Activated T-helper 17 cell treated with anti-CD3 and anti-CD28 coated beads, Interleukin-2, amount 50 U/mL, for 72 hours (primary cell): ENCODE measurements around the gene WDFY3. TPM values are rescaled to one million over a fixed set of nuclear protein-coding genes. Genes with fewer than 3 reads are reported as not detected.

Source experiments
- ATAC-seq: fragments of 150-1000 bp; cut with Tn5 transposase; replicated peaks from 2 replicates; pipeline ENCODE4 v1.10.0; 2021; ENCODE audit warnings: mild to moderate bottlenecking, moderate library complexity
- H3K27ac Mint-ChIP-seq: one replicate; pipeline ENCODE4 v1.8.0; 2022; ENCODE audit warnings: mixed read lengths
- H3K27me3 Mint-ChIP-seq: one replicate; pipeline ENCODE4 v1.8.0; 2022; ENCODE audit warnings: mixed read lengths
- H3K36me3 Mint-ChIP-seq: one replicate; pipeline ENCODE4 v1.8.0; 2022; ENCODE audit warnings: low read depth, mild to moderate bottlenecking, mixed read lengths
- H3K4me1 Mint-ChIP-seq: one replicate; pipeline ENCODE4 v1.8.0; 2022; ENCODE audit warnings: mixed read lengths
- H3K4me3 Mint-ChIP-seq: one replicate; pipeline ENCODE4 v1.8.0; 2022; ENCODE audit warnings: mild to moderate bottlenecking, mixed read lengths
- H3K9me3 Mint-ChIP-seq: one replicate; pipeline ENCODE4 v1.8.0; 2022; ENCODE audit warnings: mixed read lengths
- total RNA-seq, 2 donors: library from RNA; stranded (reverse); gene quantifications; one replicate each; pipeline ENCODE4 v1.2.3, GENCODE V29; 2022

Gene WDFY3, protein sequence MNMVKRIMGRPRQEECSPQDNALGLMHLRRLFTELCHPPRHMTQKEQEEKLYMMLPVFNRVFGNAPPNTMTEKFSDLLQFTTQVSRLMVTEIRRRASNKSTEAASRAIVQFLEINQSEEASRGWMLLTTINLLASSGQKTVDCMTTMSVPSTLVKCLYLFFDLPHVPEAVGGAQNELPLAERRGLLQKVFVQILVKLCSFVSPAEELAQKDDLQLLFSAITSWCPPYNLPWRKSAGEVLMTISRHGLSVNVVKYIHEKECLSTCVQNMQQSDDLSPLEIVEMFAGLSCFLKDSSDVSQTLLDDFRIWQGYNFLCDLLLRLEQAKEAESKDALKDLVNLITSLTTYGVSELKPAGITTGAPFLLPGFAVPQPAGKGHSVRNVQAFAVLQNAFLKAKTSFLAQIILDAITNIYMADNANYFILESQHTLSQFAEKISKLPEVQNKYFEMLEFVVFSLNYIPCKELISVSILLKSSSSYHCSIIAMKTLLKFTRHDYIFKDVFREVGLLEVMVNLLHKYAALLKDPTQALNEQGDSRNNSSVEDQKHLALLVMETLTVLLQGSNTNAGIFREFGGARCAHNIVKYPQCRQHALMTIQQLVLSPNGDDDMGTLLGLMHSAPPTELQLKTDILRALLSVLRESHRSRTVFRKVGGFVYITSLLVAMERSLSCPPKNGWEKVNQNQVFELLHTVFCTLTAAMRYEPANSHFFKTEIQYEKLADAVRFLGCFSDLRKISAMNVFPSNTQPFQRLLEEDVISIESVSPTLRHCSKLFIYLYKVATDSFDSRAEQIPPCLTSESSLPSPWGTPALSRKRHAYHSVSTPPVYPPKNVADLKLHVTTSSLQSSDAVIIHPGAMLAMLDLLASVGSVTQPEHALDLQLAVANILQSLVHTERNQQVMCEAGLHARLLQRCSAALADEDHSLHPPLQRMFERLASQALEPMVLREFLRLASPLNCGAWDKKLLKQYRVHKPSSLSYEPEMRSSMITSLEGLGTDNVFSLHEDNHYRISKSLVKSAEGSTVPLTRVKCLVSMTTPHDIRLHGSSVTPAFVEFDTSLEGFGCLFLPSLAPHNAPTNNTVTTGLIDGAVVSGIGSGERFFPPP (N-terminal part only)
- total RNA-seq = 1 to 10 TPM; 2.1 to 2.3 TPM

GRCh38 chr4:84966382-84967242 lies at the start of gene WDFY3:
Gene WDFY3, minus strand, starts transcription at chr4:84966690. Its CDS starts 106,099 bp downstream, at chr4:84860591.
- peak; percentile 82 for ATAC-seq
- Mint-ChIP-seq H3K27ac (peak within 1 kb of the TSS; percentile 46), H3K36me3 (no peaks in the 10 kb centered on the region), H3K4me1 (peaks cover 6% of the 10 kb centered on the region), H3K4me3 (peak within 1 kb of the TSS; percentile 85), H3K27me3 (peaks cover 27% of the 10 kb centered on the region), H3K9me3 (no peaks in the 10 kb centered on the region)

DNA sequence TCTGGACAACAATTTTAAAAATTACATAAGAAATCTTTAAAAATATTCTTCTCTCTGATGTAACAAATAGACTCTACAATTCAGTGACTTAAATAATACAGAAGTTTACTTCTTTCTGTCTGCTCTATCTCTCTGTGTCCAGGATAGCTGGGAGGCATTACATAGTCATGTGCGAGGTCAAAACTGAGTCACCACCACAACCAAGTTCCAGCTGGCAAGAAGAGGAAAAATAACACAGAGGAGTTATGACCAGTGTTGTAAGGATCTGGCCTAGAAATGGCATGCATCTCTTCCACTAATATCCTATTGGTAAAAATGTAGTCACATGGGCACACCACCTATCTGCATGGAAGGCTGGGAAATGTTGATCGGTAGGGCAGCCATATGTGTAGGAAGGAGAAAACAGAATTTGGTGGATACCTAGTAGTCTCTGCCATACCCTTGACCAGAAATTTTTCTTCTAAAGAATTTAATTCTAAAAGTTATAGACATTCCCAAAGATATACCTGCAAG lies 39.4 kb upstream of the WDFY3 start:
- ATAC-seq = no peak
- Mint-ChIP-seq H3K27ac (no peak overlapping the region), H3K4me1 (no peaks in the 10 kb centered on the region), H3K36me3 (no peaks in the 10 kb centered on the region), H3K4me3 (no peak overlapping the region), H3K9me3 (no peaks in the 10 kb centered on the region), H3K27me3 (no peaks in the 10 kb centered on the region)

- Mint-ChIP-seq H3K27ac (no peak overlapping the region), H3K36me3 (no peaks in the 10 kb centered on the region), H3K4me3 (no peak overlapping the region), H3K27me3 (peaks cover 4% of the 10 kb centered on the region), H3K9me3 (no peaks in the 10 kb centered on the region), H3K4me1 (no peaks in the 10 kb centered on the region)
- ATAC-seq = no peak
These were observed 33.9 kb upstream of the WDFY3 start for GRCh38 chr4:85000343-85000742.

DNA sequence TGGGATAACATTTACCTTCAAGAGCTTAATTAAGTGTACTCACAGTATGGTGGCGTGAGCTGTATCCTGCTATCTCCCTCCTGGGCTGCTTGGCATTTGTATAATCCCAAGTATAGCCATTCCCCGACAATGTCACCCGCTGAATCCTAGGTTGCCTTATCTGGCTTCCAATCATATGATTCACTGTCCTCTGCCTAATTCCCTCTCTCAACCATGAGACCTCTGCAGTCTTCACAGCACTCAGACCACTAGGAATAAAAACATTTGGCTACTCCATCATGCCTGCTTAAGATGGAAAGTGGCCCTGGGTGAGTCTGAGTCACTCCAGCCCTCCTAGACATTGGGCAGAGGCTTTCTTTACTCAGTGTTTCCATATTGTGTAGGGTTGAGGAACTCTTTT lies 28.9 kb upstream of the WDFY3 start:
- no peak for ATAC-seq
- no peaks in the 10 kb centered on the region for H3K36me3 Mint-ChIP-seq
- no peak overlapping the region for H3K4me3 Mint-ChIP-seq
- no peak overlapping the region for H3K27ac Mint-ChIP-seq
- no peaks in the 10 kb centered on the region for H3K4me1 Mint-ChIP-seq
- H3K27me3 Mint-ChIP-seq = peaks cover 4% of the 10 kb centered on the region
- no peaks in the 10 kb centered on the region for H3K9me3 Mint-ChIP-seq

DNA sequence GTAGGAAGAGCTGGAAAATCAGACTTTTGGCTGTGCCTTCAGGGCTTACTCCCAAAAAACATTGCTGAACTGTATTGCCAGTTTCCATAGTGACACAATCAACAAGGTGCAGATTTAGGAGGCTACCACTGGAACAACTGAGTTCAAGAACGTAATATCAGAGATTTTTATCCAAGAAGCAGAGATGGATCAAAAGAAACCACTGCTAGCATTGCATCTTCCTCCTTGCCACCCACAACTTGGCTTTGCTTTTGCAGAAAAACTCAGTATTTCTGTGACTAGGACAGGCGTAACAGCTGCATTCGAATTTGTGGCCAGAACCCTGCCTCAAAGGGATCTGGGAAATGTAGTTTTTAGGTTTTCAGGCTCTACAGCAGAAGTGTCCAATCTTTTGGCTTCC lies 27.8 kb upstream of the WDFY3 start:
- Mint-ChIP-seq H3K27me3 (peaks cover 4% of the 10 kb centered on the region), H3K9me3 (no peaks in the 10 kb centered on the region), H3K27ac (no peak overlapping the region), H3K36me3 (no peaks in the 10 kb centered on the region), H3K4me1 (no peaks in the 10 kb centered on the region), H3K4me3 (no peak overlapping the region)
- no peak for ATAC-seq

DNA sequence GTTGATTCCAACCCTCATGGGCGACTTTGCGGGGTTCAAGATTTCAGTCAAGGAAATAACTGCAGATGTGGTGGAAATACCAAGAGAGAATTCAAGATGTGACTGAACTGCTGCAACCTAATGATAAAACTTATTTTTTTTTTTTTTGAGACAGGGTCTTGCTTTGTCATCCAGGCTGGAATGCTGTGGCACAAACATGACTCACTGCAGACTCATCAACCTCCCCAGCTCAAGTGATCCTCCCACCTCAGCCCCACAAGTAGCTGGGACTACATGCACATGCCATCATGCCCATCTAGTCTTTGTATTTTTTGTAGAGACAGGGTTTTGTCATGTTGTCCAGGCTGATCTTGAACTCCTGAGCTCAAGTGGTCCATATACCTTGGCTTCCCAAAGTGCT lies 19.5 kb upstream of the WDFY3 start:
- Mint-ChIP-seq H3K4me1 (no peaks in the 10 kb centered on the region), H3K27ac (no peak overlapping the region), H3K9me3 (no peaks in the 10 kb centered on the region), H3K36me3 (no peaks in the 10 kb centered on the region), H3K4me3 (no peak overlapping the region), H3K27me3 (peaks cover 9% of the 10 kb centered on the region)
- ATAC-seq = no peak

- H3K36me3 Mint-ChIP-seq = no peaks in the 10 kb centered on the region
- no peak for ATAC-seq
- no peak overlapping the region for H3K27ac Mint-ChIP-seq
- no peaks in the 10 kb centered on the region for H3K9me3 Mint-ChIP-seq
- no peaks in the 10 kb centered on the region for H3K4me1 Mint-ChIP-seq
- no peak overlapping the region for H3K4me3 Mint-ChIP-seq
- no peaks in the 10 kb centered on the region for H3K27me3 Mint-ChIP-seq
These were observed 10.9 kb upstream of the WDFY3 start for GRCh38 chr4:84977396-84977795.

DNA sequence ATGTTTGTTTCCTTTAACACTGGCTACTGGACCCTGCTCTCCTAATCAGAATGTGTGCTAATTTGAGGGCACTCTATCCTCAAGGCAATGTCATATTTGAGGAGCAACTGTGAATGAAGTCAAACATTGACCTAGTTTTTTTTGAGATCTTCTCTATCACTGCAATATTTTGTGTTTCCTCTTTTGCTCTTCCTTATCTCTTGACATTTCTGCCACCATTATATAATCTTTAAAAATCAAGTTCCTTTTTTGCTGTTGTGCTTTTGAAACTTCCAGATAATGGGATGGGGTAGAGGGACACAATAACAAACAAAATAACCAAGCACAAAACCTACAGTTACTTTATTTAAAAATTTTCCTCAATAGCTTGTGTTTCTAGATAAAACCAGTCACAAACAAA lies 7.4 kb upstream of the WDFY3 start:
- H3K36me3 Mint-ChIP-seq = no peaks in the 10 kb centered on the region
- no peak overlapping the region for H3K27ac Mint-ChIP-seq
- H3K4me1 Mint-ChIP-seq = no peaks in the 10 kb centered on the region
- H3K27me3 Mint-ChIP-seq = no peaks in the 10 kb centered on the region
- H3K4me3 Mint-ChIP-seq = no peak overlapping the region
- no peak for ATAC-seq
- H3K9me3 Mint-ChIP-seq = no peaks in the 10 kb centered on the region

DNA sequence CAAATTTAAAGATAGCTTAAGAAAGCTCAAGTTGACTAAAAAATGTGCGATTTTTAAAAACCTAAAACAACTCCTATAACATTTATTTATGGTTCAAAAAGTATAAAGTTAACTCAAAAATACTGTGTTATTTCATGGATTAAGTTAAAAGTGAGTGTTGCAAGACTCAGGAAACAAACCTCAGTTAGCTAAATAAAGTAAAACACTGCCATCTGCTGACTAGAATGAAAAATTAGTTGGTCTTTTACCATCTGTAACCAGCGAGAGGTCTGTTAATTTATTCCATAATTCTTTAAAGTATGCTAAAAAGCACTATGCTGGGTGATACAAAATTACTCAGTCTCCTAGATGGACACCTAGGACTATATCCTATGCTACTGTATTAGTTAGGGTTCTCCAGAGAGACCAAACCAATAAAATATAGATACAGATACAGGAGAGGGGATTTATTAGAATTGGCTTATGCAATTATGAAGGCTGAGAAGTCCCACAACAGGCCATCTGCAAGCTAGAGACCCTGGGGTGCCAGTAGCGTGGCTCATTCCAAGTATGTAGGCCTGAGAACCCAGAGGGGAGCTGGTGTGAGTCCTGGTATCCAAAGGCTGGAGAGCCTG lies 4.9 kb upstream of the WDFY3 start:
- Mint-ChIP-seq H3K27me3 (peaks cover 13% of the 10 kb centered on the region), H3K36me3 (no peaks in the 10 kb centered on the region), H3K4me3 (no peak overlapping the region), H3K9me3 (no peaks in the 10 kb centered on the region), H3K27ac (no peak overlapping the region), H3K4me1 (peaks cover 5% of the 10 kb centered on the region)
- peak; percentile 24 for ATAC-seq

GRCh38 chr4:84968925-84969324 lies 2.4 kb upstream of the WDFY3 start:
- no peaks in the 10 kb centered on the region for H3K9me3 Mint-ChIP-seq
- no peak for ATAC-seq

DNA sequence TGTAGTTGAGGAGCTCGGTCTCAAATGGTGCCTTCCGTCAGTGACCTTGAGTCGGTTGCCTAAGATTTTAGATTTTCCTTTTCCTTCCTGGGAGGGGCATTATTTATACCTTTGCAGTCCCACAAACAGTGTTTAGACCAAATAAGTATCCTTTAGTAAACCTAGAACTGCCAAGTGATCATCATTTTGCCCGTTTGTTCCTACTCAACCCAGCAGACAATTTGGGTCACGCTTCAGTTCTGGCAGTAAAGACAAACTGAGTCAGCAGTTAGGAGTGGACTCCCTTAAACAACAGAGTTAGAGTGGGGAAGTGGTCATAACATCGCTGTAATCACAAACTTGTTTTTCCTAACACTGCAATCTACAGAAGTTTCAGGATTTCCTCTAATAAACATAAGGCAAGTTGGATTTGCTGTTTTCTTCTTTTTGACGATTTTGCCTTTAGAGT lies 777 bp upstream of the WDFY3 start:
- Mint-ChIP-seq H3K4me1 (peaks cover 6% of the 10 kb centered on the region), H3K9me3 (no peaks in the 10 kb centered on the region), H3K27me3 (peaks cover 24% of the 10 kb centered on the region), H3K27ac (no peak overlapping the region), H3K36me3 (no peaks in the 10 kb centered on the region), H3K4me3 (peak overlapping the region; percentile 85)
- ATAC-seq = no peak

More at GRCh38 chr4:84968925-84969324, 2.4 kb upstream of the WDFY3 start:
- Mint-ChIP-seq H3K4me1 (peaks cover 6% of the 10 kb centered on the region), H3K27ac (no peak overlapping the region), H3K36me3 (no peaks in the 10 kb centered on the region), H3K4me3 (no peak overlapping the region), H3K27me3 (peaks cover 22% of the 10 kb centered on the region)

- Mint-ChIP-seq H3K27me3 (peaks cover 27% of the 10 kb centered on the region), H3K36me3 (no peaks in the 10 kb centered on the region), H3K4me3 (peak overlapping the region; percentile 85), H3K4me1 (peaks cover 6% of the 10 kb centered on the region), H3K9me3 (no peaks in the 10 kb centered on the region), H3K27ac (no peak overlapping the region)
- ATAC-seq = peak; percentile 11
These were observed 723 bp downstream of the WDFY3 start for GRCh38 chr4:84965553-84966381.
